HG03064 (cell line): Measurements from ENCODE around the gene PDCD5.
A peak's percentile ranks its signal among the peaks of the same experiment; 100 is the strongest.
"Not testable (repeated sequence)": the region's sequence is repeated elsewhere in the genome, so short reads cannot be mapped to it uniquely, and the experiment has no call there.

Experiments
- ATAC-seq: cut with Tn5 transposase; IDR thresholded peaks from one replicate; pipeline ENCODE4 v1.9.1; 2021; ENCODE audit warnings: low read depth; ENCODE audit not compliant: unreplicated experiment

PDCD5 gene

GRCh38 chr19:32580901-32581704 lies at the start of gene PDCD5:
TSS of gene PDCD5 (plus strand) at chr19:32581190. CDS start at chr19:32581262, 72 bp downstream.
- ATAC-seq: peak; percentile 91

- no peak for ATAC-seq
These were observed 48.8 kb upstream of the PDCD5 start for GRCh38 chr19:32532233-32532632.

GRCh38 chr19:32537580-32537979 lies 43.4 kb upstream of the PDCD5 start:
- ATAC-seq: no peak

- ATAC-seq: no peak
These were observed 41.6 kb upstream of the PDCD5 start for GRCh38 chr19:32539240-32539916.

GRCh38 chr19:32540621-32541020 lies 40.4 kb upstream of the PDCD5 start:
- no peak for ATAC-seq

- not testable (repeated sequence) for ATAC-seq
These were observed 39.6 kb upstream of the PDCD5 start for GRCh38 chr19:32541376-32541775.

- no peak for ATAC-seq
These were observed 38.4 kb upstream of the PDCD5 start for GRCh38 chr19:32542477-32543108.

GRCh38 chr19:32543115-32543900 lies 37.7 kb upstream of the PDCD5 start:
- ATAC-seq: no peak

- no peak for ATAC-seq
These were observed 36.1 kb upstream of the PDCD5 start for GRCh38 chr19:32544917-32545316.

- ATAC-seq: no peak
These were observed 30.3 kb upstream of the PDCD5 start for GRCh38 chr19:32550666-32551065.

- ATAC-seq: no peak
These were observed 25.2 kb upstream of the PDCD5 start for GRCh38 chr19:32555786-32556185.

GRCh38 chr19:32558607-32559228 lies 22.3 kb upstream of the PDCD5 start:
- ATAC-seq: no peak

GRCh38 chr19:32563761-32564160 lies 17.2 kb upstream of the PDCD5 start:
- ATAC-seq: no peak

GRCh38 chr19:32566246-32566830 lies 14.7 kb upstream of the PDCD5 start:
- no peak for ATAC-seq

- no peak for ATAC-seq
These were observed 13.5 kb upstream of the PDCD5 start for GRCh38 chr19:32567486-32567885.

GRCh38 chr19:32570081-32570785 lies 10.8 kb upstream of the PDCD5 start:
- ATAC-seq: no peak

- not testable (repeated sequence) for ATAC-seq
These were observed 9.4 kb upstream of the PDCD5 start for GRCh38 chr19:32571471-32572075.

GRCh38 chr19:32572700-32573491 lies 8.1 kb upstream of the PDCD5 start:
- ATAC-seq: not testable (repeated sequence)
